Left lung (tissue), 10 donors: Measurements from ENCODE around the gene NEURL1B. TPM values are rescaled to one million over a fixed set of nuclear protein-coding genes. Genes with fewer than 3 reads are reported as not detected.
"Not testable (repeated sequence)": the region's sequence is repeated elsewhere in the genome, so short reads cannot be mapped to it uniquely, and the experiment has no call there.

Experiments used
- ATAC-seq: fragments of 200-7000 bp; cut with Tn5 transposase; one replicate; pipeline ENCODE4 v1.9.1; 2020; ENCODE audit warnings: moderate library complexity
- DNase-seq, 4 donors: peaks; one replicate each; pipeline ENCODE4 v3.0.0-alpha.2; 2013 to 2020
- H3K27ac ChIP-seq, 2 donors: fragments of 200-600 bp; sonication (generic) in 1 of 2; one replicate each; pipeline versions ENCODE4 v1.5.0 to v1.8.0; 2020 to 2021
- H3K27me3 ChIP-seq, 2 donors: fragments of 200-600 bp; sonication (generic) in 1 of 2; one replicate each; pipeline versions ENCODE4 v1.5.0 to v1.8.0; 2020 to 2021
- H3K36me3 ChIP-seq, 2 donors: fragments of 200-600 bp; sonication (generic) in 1 of 2; one replicate each; pipeline versions ENCODE4 v1.5.0 to v1.8.0; 2020 to 2021
- H3K4me1 ChIP-seq, 2 donors: fragments of 200-600 bp; one replicate each; pipeline ENCODE4 v1.8.0; 2021
- H3K4me3 ChIP-seq, 2 donors: fragments of 200-600 bp; sonication (generic) in 1 of 2; one replicate each; pipeline versions ENCODE4 v1.5.0 to v1.8.0; 2020 to 2021; ENCODE audit warnings: mild to moderate bottlenecking in 1 of 2
- H3K9me3 ChIP-seq, 2 donors: fragments of 200-600 bp; sonication (generic) in 1 of 2; one replicate each; pipeline versions ENCODE4 v1.5.0 to v1.8.0; 2020 to 2021
- CTCF ChIP-seq, 2 donors: fragments of 200-600 bp; sonication (generic) in 1 of 2; IDR thresholded peaks; one replicate each; pipeline versions ENCODE4 v1.5.0 to v1.8.0; 2021; ENCODE audit warnings: antibody characterized with exemption in 2 of 2
- intact Hi-C, 2 donors: fragments of 100-400 bp; cut with DNase I; formaldehyde crosslinking; loops; one replicate each; pipeline versions ENCODE4 v1.11.2 to v1.14.2; 2022
- polyA plus RNA-seq, 6 donors: library from polyadenylated mRNA; unstranded; fragments of 120-200 nt; gene quantifications; one replicate each; pipeline ENCODE4 v1.2.1, GENCODE V29; 2013; ENCODE audit not compliant: insufficient read length in 6 of 6
- total RNA-seq, 2 donors: library from RNA; stranded (reverse); fragmentation: NEBNext Ultra II Directional; extraction: Animal tissue kit (Norgen Biotek cat#: 25700); gene quantifications; one replicate each; pipeline ENCODE4 v1.2.1, GENCODE V29; 2021
- donor health status: DM: no; HTN: yes; CAD: no.
- donor health status: DM: no; HTN: no; CAD: no.

Gene NEURL1B
- total and polyA plus RNA-seq, 8 donors = 11.8 to 34.1 (median 29.1) TPM

- no peaks in the 10 kb centered on the region for H3K4me1 ChIP-seq
- no peaks in the 10 kb centered on the region for H3K9me3 ChIP-seq
- DNase-seq (peak in 1 of 4 donors; percentile 75), ATAC-seq (peak; percentile 77)
- peak; percentile 16 to 17 for TF ChIP-seq CTCF (IDR thresholded peaks at IDR 0.05)
- H3K36me3 ChIP-seq = no peaks in the 10 kb centered on the region
- intact Hi-C loops = loop anchor here in 1 of 2 donors (10.0 kb wide), 1 partner anchor 223 kb away; no protein-coding TSS in a partner anchor
- H3K4me3 ChIP-seq = no peak overlapping the region
- H3K27me3 ChIP-seq = peaks cover 0 to 5% of the 10 kb centered on the region in 2 donors
- no peak overlapping the region for H3K27ac ChIP-seq
Measured at GRCh38 chr5:172707285-172708182, 66.5 kb downstream of the NEURL1B start.

DNA sequence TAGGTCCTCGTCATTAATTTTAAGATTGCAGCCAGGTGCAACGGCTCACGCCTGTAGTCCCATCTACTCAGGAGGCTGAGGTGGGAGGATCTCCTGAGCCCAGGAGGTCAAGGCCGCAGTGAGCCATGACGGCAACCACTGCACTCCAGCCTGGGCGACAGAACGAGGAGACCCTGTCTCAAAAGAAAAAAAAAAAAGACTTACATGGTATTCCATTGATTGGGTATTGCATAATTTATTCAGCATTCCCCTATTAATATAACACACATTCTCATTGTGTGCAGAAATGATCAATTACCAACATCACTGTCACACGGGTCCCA lies 67.1 kb downstream of the NEURL1B start:
- DNase-seq (no peak), ATAC-seq (no peak)
- Histone ChIP-seq H3K4me1 (peaks cover 1 to 5% of the 10 kb centered on the region in 2 donors), H3K36me3 (no peaks in the 10 kb centered on the region), H3K27ac (no peak overlapping the region), H3K9me3 (no peaks in the 10 kb centered on the region), H3K4me3 (no peak overlapping the region), H3K27me3 (peaks cover 0 to 5% of the 10 kb centered on the region in 2 donors)
- intact Hi-C loops = loop anchor here in 1 of 2 donors (10.0 kb wide), 1 partner anchor 223 kb away; no protein-coding TSS in a partner anchor
- no peak for TF ChIP-seq CTCF (IDR thresholded peaks at IDR 0.05)

- H3K27me3 ChIP-seq = peaks cover 0 to 5% of the 10 kb centered on the region in 2 donors
- intact Hi-C loops = loop anchor here (10.0 kb wide), 2 partner anchors 64 to 234 kb away; partner anchors contain the start of gene DUSP1 (in 1 of the 2)
- DNase-seq (peak in 1 of 4 donors; percentile 62), ATAC-seq (no peak)
- H3K4me3 ChIP-seq = no peak overlapping the region
- H3K27ac ChIP-seq = no peak overlapping the region
- peaks cover 21 to 31% of the 10 kb centered on the region in 2 donors for H3K4me1 ChIP-seq
- no peak for TF ChIP-seq CTCF (IDR thresholded peaks at IDR 0.05)
- H3K36me3 ChIP-seq = no peaks in the 10 kb centered on the region
- no peaks in the 10 kb centered on the region for H3K9me3 ChIP-seq
Measured at GRCh38 chr5:172710676-172711075, 69.6 kb downstream of the NEURL1B start.

GRCh38 chr5:172711321-172711861 lies 70.3 kb downstream of the NEURL1B start:
- intact Hi-C loops = loop anchor here (10.0 kb wide), 2 partner anchors 63 to 233 kb away; partner anchors contain the start of gene DUSP1 (in 1 of the 2)
- ATAC-seq, DNase-seq, H3K36me3 ChIP-seq, H3K27me3 ChIP-seq, H3K27ac ChIP-seq, H3K9me3 ChIP-seq, H3K4me3 ChIP-seq: not testable (repeated sequence)
- peaks cover 21 to 38% of the 10 kb centered on the region in 2 donors for H3K4me1 ChIP-seq

DNA sequence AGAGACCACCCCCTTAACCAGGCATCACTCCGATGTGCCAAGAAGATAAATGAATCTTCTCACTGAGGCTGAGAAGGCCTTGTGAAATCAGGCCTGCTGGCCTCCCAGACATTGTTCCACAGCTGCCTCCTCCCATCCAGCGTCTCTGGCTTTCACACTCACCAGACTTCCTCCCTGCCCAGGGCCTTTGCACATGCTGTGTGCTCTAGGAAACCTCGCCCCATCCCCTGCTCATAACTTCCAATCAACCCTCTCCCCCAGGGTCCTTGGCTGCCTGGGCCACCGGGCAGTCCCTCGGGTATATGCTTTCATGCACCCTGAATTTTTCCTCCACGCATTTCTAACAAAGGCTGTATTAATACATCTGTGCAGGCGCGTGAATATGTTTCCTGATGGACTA lies 71.5 kb downstream of the NEURL1B start:
- Histone ChIP-seq H3K4me1 (peaks cover 21 to 50% of the 10 kb centered on the region in 2 donors), H3K4me3 (no peak overlapping the region), H3K27me3 (no peaks in the 10 kb centered on the region), H3K9me3 (no peaks in the 10 kb centered on the region), H3K27ac (no peak overlapping the region), H3K36me3 (no peaks in the 10 kb centered on the region)
- no peak for TF ChIP-seq CTCF (IDR thresholded peaks at IDR 0.05)
- intact Hi-C loops = loop anchor here (10.0 kb wide), 2 partner anchors 62 to 232 kb away; partner anchors contain the start of gene DUSP1 (in 1 of the 2)
- ATAC-seq (no peak), DNase-seq (no peak)
